GM12864 (cell line): ENCODE measurements around the gene ASB9.

Experiments
- DNase-seq: peaks from one replicate; pipeline ENCODE4 v3.0.0-alpha.2; 2011; ENCODE audit warnings: low read depth
- H3K4me3 ChIP-seq: 2 replicates; pipeline ENCODE4 v1.5.1; 2011; ENCODE audit warnings: mild to moderate bottlenecking, low read depth, low read length, control low read depth
- CTCF ChIP-seq: IDR thresholded peaks from 2 replicates; pipeline ENCODE4 v1.5.1; 2011; ENCODE audit warnings: low read depth, mild to moderate bottlenecking, moderate library complexity, low read length, control low read depth, inconsistent platforms; ENCODE audit errors: missing control alignments

ASB9 gene

GRCh38 chrX:15301924-15302323 lies 32.0 kb upstream of the ASB9 start:
- no peak for DNase-seq
- TF ChIP-seq CTCF = no peak
- H3K4me3 ChIP-seq = no peak overlapping the region

DNA sequence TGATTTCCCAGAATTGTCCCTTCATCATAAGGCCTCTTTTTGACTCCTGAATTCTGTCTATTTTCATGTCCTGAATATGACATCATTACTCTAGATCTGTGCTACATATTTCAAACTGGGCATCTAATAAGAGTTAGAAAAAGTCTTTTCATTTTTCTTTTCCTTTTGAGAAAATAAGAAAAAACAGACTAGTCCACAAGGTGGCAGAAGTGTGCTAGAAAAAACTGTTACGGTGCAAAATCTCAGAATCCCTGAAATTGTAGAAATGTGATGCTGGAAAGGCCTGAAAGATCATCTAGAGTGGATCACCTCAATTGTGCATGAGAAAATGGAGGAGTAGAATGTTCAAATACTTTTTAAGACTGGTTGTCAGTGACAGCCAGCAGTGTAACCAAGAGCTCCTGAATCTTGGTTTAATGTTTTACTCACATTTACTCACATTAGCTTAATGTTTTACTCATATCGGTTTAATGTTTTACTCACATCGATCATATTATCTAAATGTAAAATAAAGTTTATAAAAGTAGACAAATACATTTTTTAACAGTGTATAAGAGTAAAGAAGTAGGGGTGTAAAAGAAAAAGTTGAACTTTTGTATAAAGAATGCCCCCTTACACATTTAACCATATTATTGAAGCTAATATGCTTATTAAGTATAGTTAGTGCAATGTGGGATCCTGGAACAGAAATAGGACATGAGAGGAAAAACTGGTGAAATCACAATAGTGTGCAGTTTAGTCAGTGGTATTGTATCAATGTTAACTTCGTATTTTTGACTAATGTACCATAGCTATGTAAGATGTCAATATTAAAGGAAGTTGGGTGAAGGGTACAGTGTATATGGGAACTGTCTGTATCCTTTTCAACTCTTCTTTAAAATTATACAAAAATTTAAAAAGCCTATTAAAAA lies 30.3 kb upstream of the ASB9 start:
- H3K4me3 ChIP-seq = no peak overlapping the region
- TF ChIP-seq CTCF = peak; percentile 19
- DNase-seq = no peak

DNA sequence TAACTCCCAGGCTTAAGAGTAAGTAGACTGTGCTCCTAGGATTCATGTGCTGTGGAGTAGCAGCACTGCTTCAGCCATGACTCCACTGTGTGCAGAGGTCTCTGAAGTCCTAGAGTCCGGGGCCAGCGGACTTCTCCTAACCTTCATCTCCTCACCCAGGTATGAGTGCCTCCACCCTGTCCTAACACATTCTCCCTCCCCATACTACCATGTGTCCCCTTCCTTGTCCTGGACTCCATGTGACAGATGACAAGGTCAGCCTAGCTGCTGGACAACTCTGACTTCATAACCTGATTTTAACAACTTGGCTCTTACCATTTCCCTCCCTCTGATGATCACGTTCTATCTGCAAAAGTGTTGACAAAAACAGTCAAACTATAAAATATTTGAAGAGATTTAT lies 28.9 kb upstream of the ASB9 start:
- TF ChIP-seq CTCF = no peak
- DNase-seq = no peak
- no peak overlapping the region for H3K4me3 ChIP-seq

- TF ChIP-seq CTCF = no peak
- no peak overlapping the region for H3K4me3 ChIP-seq
- no peak for DNase-seq
These were observed 28.3 kb upstream of the ASB9 start for GRCh38 chrX:15298201-15298600.

- TF ChIP-seq CTCF = no peak
- H3K4me3 ChIP-seq = no peak overlapping the region
- no peak for DNase-seq
These were observed 23.6 kb upstream of the ASB9 start for GRCh38 chrX:15293451-15293850.

DNA sequence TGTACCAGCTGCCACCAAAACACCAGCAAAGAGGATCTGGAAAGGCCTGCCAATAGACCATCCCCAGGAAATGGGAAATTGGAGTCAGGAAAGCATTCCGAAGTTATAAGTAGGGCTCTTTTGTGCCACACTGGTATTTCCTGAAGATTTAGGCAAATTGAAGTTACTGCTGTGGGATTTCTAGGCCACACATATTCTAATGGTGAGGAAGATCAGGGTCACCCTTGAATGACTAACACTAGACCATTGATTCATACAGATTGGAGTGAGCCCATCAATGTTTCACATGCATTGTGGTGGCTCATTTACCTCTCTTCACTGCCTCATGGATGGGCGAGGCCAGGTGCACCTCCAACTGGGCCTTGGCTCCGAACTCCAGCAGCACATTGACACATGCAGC lies 23.0 kb upstream of the ASB9 start:
- H3K4me3 ChIP-seq = no peak overlapping the region
- no peak for DNase-seq
- TF ChIP-seq CTCF = no peak

GRCh38 chrX:15277604-15278003 lies 7.7 kb upstream of the ASB9 start:
- DNase-seq = no peak
- TF ChIP-seq CTCF = no peak
- H3K4me3 ChIP-seq = no peak overlapping the region
